DMS114 treated with DMSO at 0.1 percent for 48 hours (cell line): ENCODE measurements around the gene ANKAR.
"Not testable (repeated sequence)": the region's sequence is repeated elsewhere in the genome, so short reads cannot be mapped to it uniquely, and the experiment has no call there.

Experiments
- DNase-seq: peaks from one replicate; lab custom pipeline; 2025; ENCODE audit not compliant: unreplicated experiment; lab: John Stamatoyannopoulos, UW

The ANKAR gene

GRCh38 chr2:189674374-189675112 lies at the start of gene ANKAR:
TSS of gene ANKAR (plus strand) at chr2:189674670. CDS start at chr2:189676491, 1,821 bp downstream.
- DNase-seq: peak; percentile 79

GRCh38 chr2:189625636-189626035 lies 48.8 kb upstream of the ANKAR start:
- no peak for DNase-seq

- no peak for DNase-seq
Observed at GRCh38 chr2:189627789-189628188, 46.7 kb upstream of the ANKAR start.

GRCh38 chr2:189628817-189629530 lies 45.5 kb upstream of the ANKAR start:
- DNase-seq: no peak

- no peak for DNase-seq
Observed at GRCh38 chr2:189629531-189630453, 44.7 kb upstream of the ANKAR start.

- DNase-seq: no peak
Observed at GRCh38 chr2:189631849-189632248, 42.6 kb upstream of the ANKAR start.

- DNase-seq: no peak
Observed at GRCh38 chr2:189633392-189633811, 41.1 kb upstream of the ANKAR start.

GRCh38 chr2:189635353-189635752 lies 39.1 kb upstream of the ANKAR start:
- DNase-seq: no peak

GRCh38 chr2:189638301-189639006 lies 36.0 kb upstream of the ANKAR start:
- DNase-seq: no peak

GRCh38 chr2:189639007-189639609 lies 35.4 kb upstream of the ANKAR start:
- no peak for DNase-seq

- no peak for DNase-seq
Observed at GRCh38 chr2:189641002-189641401, 33.5 kb upstream of the ANKAR start.

- no peak for DNase-seq
Observed at GRCh38 chr2:189641590-189641989, 32.9 kb upstream of the ANKAR start.

GRCh38 chr2:189646521-189646920 lies 27.9 kb upstream of the ANKAR start:
- DNase-seq: no peak

GRCh38 chr2:189648846-189649509 lies 25.5 kb upstream of the ANKAR start:
- no peak for DNase-seq

GRCh38 chr2:189651284-189651683 lies 23.2 kb upstream of the ANKAR start:
- DNase-seq: no peak

- not testable (repeated sequence) for DNase-seq
Observed at GRCh38 chr2:189653464-189653863, 21.0 kb upstream of the ANKAR start.

GRCh38 chr2:189654641-189655040 lies 19.8 kb upstream of the ANKAR start:
- no peak for DNase-seq

- no peak for DNase-seq
Observed at GRCh38 chr2:189657867-189658266, 16.6 kb upstream of the ANKAR start.

GRCh38 chr2:189658306-189659212 lies 15.9 kb upstream of the ANKAR start:
- no peak for DNase-seq
